Aorta (tissue), 5 donors: ENCODE data around the gene GLT8D1. TPM values are rescaled to one million over a fixed set of nuclear protein-coding genes. Genes with fewer than 3 reads are reported as not detected.
"Not testable (repeated sequence)": the region's sequence is repeated elsewhere in the genome, so short reads cannot be mapped to it uniquely, and the experiment has no call there.

Source experiments
- ATAC-seq: fragments of 200-7000 bp; cut with Tn5 transposase; one replicate; pipeline ENCODE4 v1.9.1; 2022; ENCODE audit warnings: moderate library complexity; ENCODE audit not compliant: low FRiP score
- DNase-seq, 2 donors: peaks; one replicate each; pipeline ENCODE4 v3.0.0-alpha.2; 2020
- H3K27ac ChIP-seq, 2 donors: one replicate each; pipeline ENCODE4 v1.5.1; 2013; ENCODE audit warnings: low read length in 2 of 2, mild to moderate bottlenecking in 2 of 2, moderate library complexity in 2 of 2, control low read depth in 1 of 2, inconsistent platforms in 1 of 2, low read depth in 1 of 2
- H3K27me3 ChIP-seq, 2 donors: one replicate each; pipeline ENCODE4 v1.6.1; 2013; ENCODE audit warnings: control low read depth in 1 of 2, low read length in 1 of 2, mild to moderate bottlenecking in 1 of 2, moderate library complexity in 1 of 2; ENCODE audit not compliant: insufficient read depth in 2 of 2, control insufficient read depth in 1 of 2
- H3K36me3 ChIP-seq, 2 donors: one replicate each; pipeline ENCODE4 v1.6.1; 2013; ENCODE audit warnings: control low read depth in 1 of 2, low read length in 1 of 2, mild to moderate bottlenecking in 1 of 2; ENCODE audit not compliant: insufficient read depth in 2 of 2, control insufficient read depth in 1 of 2
- H3K4me1 ChIP-seq, 2 donors: one replicate each; pipeline ENCODE4 v1.6.1; 2013; ENCODE audit warnings: low read length in 2 of 2, control low read depth in 1 of 2, mild to moderate bottlenecking in 1 of 2, moderate library complexity in 1 of 2; ENCODE audit not compliant: insufficient read depth in 2 of 2, control insufficient read depth in 1 of 2
- H3K4me3 ChIP-seq, 2 donors: one replicate each; pipeline ENCODE4 v1.5.1; 2013; ENCODE audit warnings: low read length in 2 of 2, control low read depth in 1 of 2, mild to moderate bottlenecking in 1 of 2
- H3K9me3 ChIP-seq: one replicate; pipeline ENCODE4 v1.6.1; 2013; ENCODE audit warnings: mild to moderate bottlenecking, low read length; ENCODE audit not compliant: control insufficient read depth
- WGBS, 2 donors: extraction: QIAGEN DNeasy Blood & Tissue Kit; methylation state at CpG; one replicate each; pipeline ENCODE4 v1.1.7; 2013; 5-methylcytosine and 5-hydroxymethylcytosine counted together
- intact Hi-C, 2 donors: fragments of 100-400 bp; cut with DNase I; formaldehyde crosslinking; loops; one replicate each; pipeline versions ENCODE4 v1.14.2 to v1.15.0; 2022
- polyA plus RNA-seq, 2 donors: library from polyadenylated mRNA; stranded (reverse); fragments of 200-250 nt; gene quantifications; one replicate each; pipeline ENCODE4 v1.2.3, GENCODE V29; 2013
- total RNA-seq, 2 donors: library from RNA; stranded (reverse); fragmentation: NEBNext Ultra II Directional; extraction: Animal tissue kit (Norgen Biotek cat#: 25700); gene quantifications; one replicate each; pipeline ENCODE4 v1.2.1, GENCODE V29; 2021
- donor health status: healthy with polysubstance abuse.
- donor health status: Bipolar disorder and iron deficiency.
- donor health status: DM: no; HTN: no; CAD: no.
- donor health status: DM: no; HTN: no; CAD: no.
- donor health status: DM: yes; HTN: yes; CAD: no.

GLT8D1 gene
- total and polyA plus RNA-seq, 4 donors, result 26.0 to 59.5 (median 38.6) TPM

DNA sequence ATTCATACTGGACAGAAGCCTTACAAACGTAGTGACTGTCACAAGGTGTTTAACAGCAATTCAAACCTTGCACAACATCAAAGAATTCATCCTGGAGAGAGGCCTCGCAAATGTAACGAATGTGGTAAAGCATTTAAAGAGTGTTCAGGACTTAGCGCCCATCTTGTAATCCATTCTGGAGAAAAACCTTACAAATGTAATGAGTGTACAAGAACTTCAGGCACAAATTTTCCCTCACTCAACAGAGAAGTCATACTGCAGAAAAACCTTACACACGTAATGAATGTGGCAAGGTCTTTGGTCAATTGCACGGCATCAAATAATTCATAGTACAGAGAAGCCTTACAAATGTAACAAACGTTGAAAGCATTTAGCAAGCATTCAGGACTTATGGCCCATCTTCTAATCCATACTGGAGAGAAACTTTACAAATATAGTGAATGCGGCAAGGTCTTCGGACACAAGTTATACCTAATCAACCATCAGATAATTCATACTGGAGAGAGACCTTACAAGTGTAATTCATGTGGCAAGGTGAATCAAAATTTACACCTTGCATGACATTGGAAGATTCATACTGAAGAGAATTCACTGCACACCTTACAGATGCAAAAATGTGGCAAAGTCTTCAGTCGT, 27.8 kb upstream of the GLT8D1 start:
- no peaks in the 10 kb centered on the region for H3K27me3 ChIP-seq
- 85% methylated on average over 10 of the region's 10 CpGs for WGBS, 2 donors

DNA sequence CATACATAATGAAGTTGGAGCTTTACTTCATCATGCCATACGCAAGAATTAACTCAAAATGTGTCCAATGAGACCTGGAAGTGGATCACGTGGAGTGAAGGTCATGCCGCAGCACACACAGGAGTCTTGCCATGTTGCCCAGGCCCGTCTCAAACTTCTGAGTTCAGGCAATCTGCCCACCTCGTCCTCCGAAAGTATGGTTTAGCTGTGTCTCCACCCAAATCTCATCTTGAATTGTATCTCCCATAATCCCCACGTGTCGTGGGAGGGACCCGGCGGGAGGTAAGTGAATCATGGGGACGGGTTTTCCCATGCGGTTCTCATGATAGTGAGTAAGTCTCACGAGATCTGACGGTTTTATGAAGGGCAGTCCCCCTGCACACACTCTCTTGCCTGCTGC, 26.0 kb upstream of the GLT8D1 start:
- no peaks in the 10 kb centered on the region for H3K9me3 ChIP-seq
- intact Hi-C loops, result no loop called here
- DNase-seq (no peak), ATAC-seq (no peak)
- H3K4me3 ChIP-seq, result no peak overlapping the region
- H3K27ac ChIP-seq, result no peak overlapping the region
- H3K4me1 ChIP-seq, result no peaks in the 10 kb centered on the region
- WGBS, 2 donors, result 81 to 82% methylated on average over 14 of the region's 14 CpGs
- H3K27me3 ChIP-seq, result no peaks in the 10 kb centered on the region
- peaks cover 2 to 4% of the 10 kb centered on the region in 2 donors for H3K36me3 ChIP-seq

More for the DNA sequence above, 27.8 kb upstream of the GLT8D1 start:
- ATAC-seq, result no peak
- no peak for DNase-seq
- H3K36me3 ChIP-seq, result peaks cover 2 to 5% of the 10 kb centered on the region in 2 donors
- intact Hi-C loops, result no loop called here
- no peaks in the 10 kb centered on the region for H3K4me1 ChIP-seq
- no peak overlapping the region for H3K27ac ChIP-seq
- H3K4me3 ChIP-seq, result no peak overlapping the region
- no peaks in the 10 kb centered on the region for H3K9me3 ChIP-seq

DNA sequence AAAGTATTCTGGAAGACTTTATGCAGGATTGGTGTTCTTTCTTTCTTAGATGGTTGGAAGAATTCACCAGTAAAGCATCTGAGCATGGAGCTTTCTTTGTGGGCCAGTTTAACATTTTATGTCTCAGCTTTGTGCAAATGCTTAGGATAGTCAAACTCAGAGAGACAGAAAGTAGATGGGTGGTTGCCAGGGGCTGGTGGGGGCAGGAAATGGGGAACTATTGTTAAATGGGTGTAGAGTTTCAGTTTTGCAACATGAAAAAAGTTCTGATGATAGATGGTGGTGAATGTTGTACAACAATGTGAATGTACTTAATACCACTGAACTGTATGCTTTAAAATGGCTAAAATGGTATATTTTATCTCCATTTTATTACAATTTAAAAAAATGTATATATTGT, 25.1 kb upstream of the GLT8D1 start:
- H3K4me1 ChIP-seq, result no peaks in the 10 kb centered on the region
- intact Hi-C loops, result no loop called here
- no peak overlapping the region for H3K27ac ChIP-seq
- no peaks in the 10 kb centered on the region for H3K27me3 ChIP-seq
- ATAC-seq (no peak), DNase-seq (no peak)
- H3K9me3 ChIP-seq, result no peaks in the 10 kb centered on the region
- H3K4me3 ChIP-seq, result no peak overlapping the region
- peaks cover 2 to 4% of the 10 kb centered on the region in 2 donors for H3K36me3 ChIP-seq

DNA sequence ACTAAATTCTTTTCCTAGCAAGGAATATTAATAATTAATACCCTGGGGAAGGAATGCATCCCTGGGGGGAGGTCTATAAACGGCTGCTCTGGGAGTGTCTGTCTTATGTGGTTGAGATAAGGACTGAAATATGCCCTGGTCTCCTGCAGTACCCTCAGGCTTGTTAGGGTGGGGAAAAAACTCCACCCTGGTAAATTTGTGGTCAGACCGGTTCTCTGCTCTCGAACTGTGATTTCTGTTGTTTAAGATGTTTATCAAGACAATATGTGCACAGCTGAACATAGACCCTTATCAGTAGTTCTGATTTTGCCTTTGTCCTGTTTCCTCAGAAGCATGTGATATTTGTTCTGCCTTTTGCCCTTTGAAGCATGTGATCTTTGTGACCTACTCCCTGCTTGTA, 23.2 kb upstream of the GLT8D1 start:
- H3K9me3 ChIP-seq, H3K36me3 ChIP-seq, ATAC-seq, DNase-seq, H3K27me3 ChIP-seq, H3K4me1 ChIP-seq, H3K4me3 ChIP-seq, intact Hi-C loops, H3K27ac ChIP-seq: not testable (repeated sequence)
- WGBS, 2 donors, result 49 to 50% methylated on average over 3 of the region's 3 CpGs

DNA sequence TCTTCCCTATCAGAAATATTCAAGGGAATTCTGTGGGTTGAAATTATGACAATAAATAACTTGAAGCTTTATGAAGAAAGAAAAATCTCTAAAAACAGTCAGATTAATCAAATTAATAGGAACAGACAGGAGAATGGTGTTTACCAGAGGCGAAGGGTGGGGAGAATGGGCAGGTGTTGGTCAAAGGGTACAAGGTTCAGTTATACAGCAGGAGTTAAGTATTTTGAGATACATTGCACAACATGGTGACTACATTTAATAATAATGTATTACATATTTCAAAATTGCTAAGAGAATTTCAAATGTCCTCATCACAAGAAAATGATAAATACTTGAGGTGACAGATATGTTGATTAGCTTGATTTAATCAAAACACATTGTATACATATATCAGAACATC, 18.9 kb upstream of the GLT8D1 start:
- intact Hi-C loops, result no loop called here
- no peaks in the 10 kb centered on the region for H3K9me3 ChIP-seq
- DNase-seq, result no peak
- no peak overlapping the region for H3K4me3 ChIP-seq
- no peaks in the 10 kb centered on the region for H3K27me3 ChIP-seq
- 95 to 100% methylated on average over 1 of the region's 1 CpG for WGBS, 2 donors
- H3K27ac ChIP-seq, result no peak overlapping the region
- no peak for ATAC-seq
- no peaks in the 10 kb centered on the region for H3K36me3 ChIP-seq
- no peaks in the 10 kb centered on the region for H3K4me1 ChIP-seq

DNA sequence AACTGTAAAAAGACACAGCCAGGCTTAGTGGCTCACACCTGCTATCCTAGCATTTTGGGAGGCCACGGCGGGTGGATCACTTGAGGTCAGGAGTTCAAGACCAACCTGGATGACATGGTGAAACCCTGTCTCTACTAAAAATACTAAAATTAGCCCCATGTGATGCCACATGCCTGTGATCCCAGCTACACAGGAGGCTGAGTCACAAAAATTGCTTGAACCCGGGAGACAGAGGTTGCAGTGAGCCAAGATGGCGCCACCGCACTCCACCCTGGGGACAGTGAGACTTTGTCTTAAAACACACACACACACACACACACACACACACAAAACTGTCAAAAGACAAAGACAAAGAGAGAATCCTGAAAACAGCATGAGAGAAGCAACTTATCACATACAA, 18.3 kb upstream of the GLT8D1 start:
- Histone ChIP-seq H3K27ac (no peak overlapping the region), H3K4me1 (no peaks in the 10 kb centered on the region), H3K27me3 (no peaks in the 10 kb centered on the region), H3K4me3 (no peak overlapping the region), H3K36me3 (no peaks in the 10 kb centered on the region), H3K9me3 (no peaks in the 10 kb centered on the region)
- DNase-seq, result no peak
- 97 to 98% methylated on average over 5 of the region's 5 CpGs for WGBS, 2 donors
- intact Hi-C loops, result no loop called here
- no peak for ATAC-seq

DNA sequence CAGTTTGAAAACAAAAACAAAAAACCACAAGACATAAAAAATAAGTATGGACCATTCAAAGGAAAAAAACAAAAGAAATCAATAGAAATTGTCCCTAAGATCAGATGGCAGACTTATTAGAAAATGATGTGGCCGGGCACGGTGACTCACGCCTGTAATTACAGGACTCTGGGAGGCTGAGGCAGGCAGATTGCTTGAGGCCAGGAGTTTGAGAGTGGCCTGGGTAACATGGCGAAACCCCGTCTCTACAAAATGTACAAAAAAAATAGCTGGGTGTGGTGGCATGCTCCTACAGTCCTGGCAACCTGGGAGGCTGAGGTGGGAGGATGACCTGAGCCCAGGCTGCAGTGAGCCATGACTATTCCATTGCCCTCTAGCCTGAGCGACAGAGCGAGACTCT, 16.9 kb upstream of the GLT8D1 start:
- no peak for DNase-seq
- WGBS, 2 donors, result 96% methylated on average over 7 of the region's 7 CpGs
- H3K27ac ChIP-seq, result no peak overlapping the region
- no peak overlapping the region for H3K4me3 ChIP-seq
- H3K36me3 ChIP-seq, result no peaks in the 10 kb centered on the region
- no peaks in the 10 kb centered on the region for H3K27me3 ChIP-seq
- intact Hi-C loops, result no loop called here
- no peak for ATAC-seq
- H3K4me1 ChIP-seq, result no peaks in the 10 kb centered on the region
- H3K9me3 ChIP-seq, result no peaks in the 10 kb centered on the region

DNA sequence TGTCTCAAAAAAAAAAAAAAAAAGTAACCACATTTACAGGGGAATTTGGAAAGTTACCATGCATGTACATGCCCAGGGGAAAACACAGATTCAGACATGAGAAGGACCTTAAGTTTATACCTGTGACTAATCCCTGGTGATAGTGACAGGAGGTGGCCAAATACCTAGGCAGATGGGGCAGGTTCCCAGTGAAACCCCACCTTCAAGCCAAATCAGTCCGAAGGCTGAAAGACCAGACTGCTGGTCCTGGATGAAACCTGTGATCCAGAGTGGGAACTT, 16.1 kb upstream of the GLT8D1 start:
- Histone ChIP-seq H3K27me3 (no peaks in the 10 kb centered on the region), H3K36me3 (no peaks in the 10 kb centered on the region), H3K9me3 (no peaks in the 10 kb centered on the region), H3K4me1 (no peaks in the 10 kb centered on the region), H3K27ac (no peak overlapping the region), H3K4me3 (no peak overlapping the region)
- ATAC-seq, result no peak
- DNase-seq, result no peak
- intact Hi-C loops, result no loop called here
- 93 to 100% methylated on average over 1 of the region's 1 CpG for WGBS, 2 donors

DNA sequence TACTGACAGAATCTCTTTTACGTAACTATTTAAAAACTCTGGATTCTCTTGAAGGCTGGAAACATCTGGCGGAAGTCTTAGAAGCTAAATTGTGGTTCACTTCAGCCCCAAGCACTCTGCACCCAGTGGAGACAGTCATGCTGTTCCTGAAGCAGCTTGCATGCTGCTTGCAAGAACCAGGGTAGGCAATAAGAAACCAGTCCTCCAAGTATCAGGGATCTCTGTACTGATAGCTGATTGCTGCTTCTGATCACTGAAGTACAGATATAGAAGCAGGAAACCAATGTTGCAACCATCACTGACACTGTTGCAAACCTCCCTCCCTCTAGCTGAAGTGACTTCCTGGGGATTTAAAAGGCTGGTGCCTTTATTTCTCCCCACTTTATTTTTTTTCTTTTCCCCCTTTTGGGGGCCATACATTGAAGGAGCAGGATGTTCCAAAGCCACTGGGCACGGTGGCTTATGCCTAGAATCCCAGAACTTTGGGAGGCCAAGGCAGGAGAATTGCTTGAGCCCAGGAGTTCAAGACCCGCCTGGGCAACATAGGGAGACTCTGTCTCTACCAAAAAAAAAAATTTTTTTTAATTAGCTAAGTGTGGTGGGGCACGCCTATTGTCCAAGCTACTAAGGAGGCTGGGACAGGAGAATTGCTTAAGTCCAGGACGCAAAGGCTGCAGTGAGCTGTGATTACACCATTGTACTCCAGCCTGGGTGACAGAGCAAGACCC, 15.6 kb upstream of the GLT8D1 start:
- Histone ChIP-seq H3K27ac (no peak overlapping the region), H3K4me3 (no peak overlapping the region), H3K36me3 (no peaks in the 10 kb centered on the region), H3K4me1 (no peaks in the 10 kb centered on the region), H3K9me3 (no peaks in the 10 kb centered on the region), H3K27me3 (no peaks in the 10 kb centered on the region)
- 93 to 95% methylated on average over 6 of the region's 6 CpGs for WGBS, 2 donors
- DNase-seq (no peak), ATAC-seq (no peak)
- intact Hi-C loops, result no loop called here
